GM12878 (cell line): Measurements from ENCODE around the gene DIDO1.

Source experiments
- EZH2 ChIP-seq: IDR thresholded peaks from 2 replicates; pipeline ENCODE4 v1.6.1; 2012; ENCODE audit warnings: low read depth, mild to moderate bottlenecking, control low read depth, inconsistent platforms, low read length, borderline replicate concordance; ENCODE audit not compliant: control insufficient read depth
- JUND ChIP-seq: IDR thresholded peaks from 2 replicates; pipeline ENCODE4 v1.6.1; 2012; ENCODE audit warnings: low read depth, mild to moderate bottlenecking, low read length, improper control_type of control experiment, moderate library complexity
- ZNF274 ChIP-seq: IDR thresholded peaks from one replicate; pipeline ENCODE4 v1.8.0; 2011; ENCODE audit not compliant: insufficient read length, insufficient read depth
- TF ChIP-seq, protein P1 (sequence below), 3 experiments: IDR thresholded peaks in 2 of 3; conservative IDR thresholded peaks in 1 of 3; 2 replicates each; pipeline ENCODE4 v1.5.1; 2011; ENCODE audit warnings: low read depth in 3 of 3, low read length in 3 of 3, mild to moderate bottlenecking in 3 of 3, control low read depth in 2 of 3, moderate library complexity in 2 of 3, inconsistent platforms in 1 of 3, mixed read lengths in 1 of 3; ENCODE audit not compliant: control insufficient read depth in 2 of 3, insufficient read depth in 1 of 3; ENCODE audit errors: extremely low read depth in 1 of 3
- TF ChIP-seq, protein P2 (sequence below): IDR thresholded peaks from 2 replicates; pipeline ENCODE4 v1.6.1; 2011; ENCODE audit warnings: low read depth, mild to moderate bottlenecking, low read length, moderate library complexity, borderline replicate concordance; ENCODE audit errors: extremely low read depth

DNA sequence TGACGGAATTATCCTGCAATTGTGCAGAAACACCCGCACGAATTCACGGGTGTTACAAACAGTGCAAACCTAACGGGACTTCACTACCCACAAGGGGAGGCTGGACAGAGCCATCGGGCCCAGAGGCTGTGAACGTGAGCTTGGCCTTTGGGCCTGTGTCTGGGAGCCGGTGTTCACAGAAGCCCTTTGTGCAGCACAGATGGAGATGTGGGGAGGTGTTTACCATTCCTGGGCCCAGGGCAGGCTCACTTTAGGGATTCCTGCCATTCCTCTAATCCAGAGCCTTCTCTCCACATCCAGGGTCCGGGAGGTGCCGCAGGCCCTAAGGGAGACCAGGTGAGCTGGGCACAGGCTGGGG is 94.5 kb downstream of the DIDO1 start:
- TF ChIP-seq EZH2 = no peak
- TF ChIP-seq, protein P1, sequence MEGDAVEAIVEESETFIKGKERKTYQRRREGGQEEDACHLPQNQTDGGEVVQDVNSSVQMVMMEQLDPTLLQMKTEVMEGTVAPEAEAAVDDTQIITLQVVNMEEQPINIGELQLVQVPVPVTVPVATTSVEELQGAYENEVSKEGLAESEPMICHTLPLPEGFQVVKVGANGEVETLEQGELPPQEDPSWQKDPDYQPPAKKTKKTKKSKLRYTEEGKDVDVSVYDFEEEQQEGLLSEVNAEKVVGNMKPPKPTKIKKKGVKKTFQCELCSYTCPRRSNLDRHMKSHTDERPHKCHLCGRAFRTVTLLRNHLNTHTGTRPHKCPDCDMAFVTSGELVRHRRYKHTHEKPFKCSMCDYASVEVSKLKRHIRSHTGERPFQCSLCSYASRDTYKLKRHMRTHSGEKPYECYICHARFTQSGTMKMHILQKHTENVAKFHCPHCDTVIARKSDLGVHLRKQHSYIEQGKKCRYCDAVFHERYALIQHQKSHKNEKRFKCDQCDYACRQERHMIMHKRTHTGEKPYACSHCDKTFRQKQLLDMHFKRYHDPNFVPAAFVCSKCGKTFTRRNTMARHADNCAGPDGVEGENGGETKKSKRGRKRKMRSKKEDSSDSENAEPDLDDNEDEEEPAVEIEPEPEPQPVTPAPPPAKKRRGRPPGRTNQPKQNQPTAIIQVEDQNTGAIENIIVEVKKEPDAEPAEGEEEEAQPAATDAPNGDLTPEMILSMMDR (IDR thresholded peaks at IDR 0.05 in 2 of 3, conservative IDR thresholded peaks at IDR 0.05 in 1 of 3; ENCODE audit: control insufficient read depth in 2 of 3, extremely low read depth in 1 of 3, insufficient read depth in 1 of 3, low read depth in 3 of 3, low read length in 3 of 3) = no peak
- no peak for TF ChIP-seq JUND
- TF ChIP-seq ZNF274 = no peak
- TF ChIP-seq, protein P2, sequence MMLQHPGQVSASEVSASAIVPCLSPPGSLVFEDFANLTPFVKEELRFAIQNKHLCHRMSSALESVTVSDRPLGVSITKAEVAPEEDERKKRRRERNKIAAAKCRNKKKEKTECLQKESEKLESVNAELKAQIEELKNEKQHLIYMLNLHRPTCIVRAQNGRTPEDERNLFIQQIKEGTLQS = no peak
